HepG2 (cell line): ENCODE data around the gene C11orf24. TPM values are rescaled to one million over a fixed set of nuclear protein-coding genes. Genes with fewer than 3 reads are reported as not detected.

ENCODE experiments used
- ARID2 ChIP-seq: sonication (generic); formaldehyde crosslinking; IDR thresholded peaks from 2 replicates; pipeline ENCODE4 v1.8.1; 2022; ENCODE audit warnings: mild to moderate bottlenecking, missing genetic modification reagents, borderline replicate concordance
- CREBL2 ChIP-seq: sonication (generic); formaldehyde crosslinking; IDR thresholded peaks from 2 replicates; pipeline ENCODE4 v1.8.1; 2023; ENCODE audit warnings: missing genetic modification reagents, mild to moderate bottlenecking, borderline replicate concordance
- ESRRA ChIP-seq: sonication (generic); formaldehyde crosslinking; IDR thresholded peaks from 2 replicates; pipeline ENCODE4 v1.5.1; 2020; ENCODE audit warnings: mild to moderate bottlenecking, low read depth, missing genetic modification reagents
- FOXA1 ChIP-seq, 2 experiments: fragments of 450-650 bp in 1 of 2; sonication (generic) in 1 of 2; formaldehyde crosslinking in 1 of 2; IDR thresholded peaks; 2 replicates each; pipeline versions ENCODE4 v1.4.0 to v1.6.1; 2016 to 2020; ENCODE audit warnings: missing genetic modification reagents in 1 of 2
- HNRNPK ChIP-seq: fragments of 200-400 bp; formaldehyde crosslinking; IDR thresholded peaks from 2 replicates; pipeline ENCODE4 v1.6.1; 2018; ENCODE audit warnings: low read length, low read depth, moderate library complexity, mild to moderate bottlenecking; ENCODE audit not compliant: poor library complexity, severe bottlenecking
- NBN ChIP-seq: fragments of 450-650 bp; conservative IDR thresholded peaks from 2 replicates; pipeline ENCODE4 v1.6.1; 2017
- NR2F1 ChIP-seq, 2 experiments: fragments of 450-650 bp in 1 of 2; formaldehyde crosslinking in 1 of 2; IDR thresholded peaks; 2 replicates each; pipeline versions ENCODE4 v1.5.0 to v1.6.1; 2016 to 2020; ENCODE audit warnings: mild to moderate bottlenecking in 1 of 2, missing compliant biosample characterization in 1 of 2, missing genetic modification reagents in 1 of 2, moderate library complexity in 1 of 2
- POLR2AphosphoS2 ChIP-seq: IDR thresholded peaks from 2 replicates; pipeline ENCODE4 v1.6.1; 2011; ENCODE audit warnings: low read depth, low read length, improper control_type of control experiment
- PTBP1 ChIP-seq: fragments of 200-400 bp; formaldehyde crosslinking; IDR thresholded peaks from 2 replicates; pipeline ENCODE4 v1.6.1; 2018; ENCODE audit warnings: low read length, low read depth; ENCODE audit not compliant: poor library complexity, severe bottlenecking
- REST ChIP-seq, 2 experiments: IDR thresholded peaks; 2 replicates each; pipeline ENCODE4 v1.6.1; 2011 to 2012; ENCODE audit warnings: low read length in 2 of 2, borderline replicate concordance in 1 of 2, low read depth in 1 of 2, mild to moderate bottlenecking in 1 of 2, moderate library complexity in 1 of 2
- SP4 ChIP-seq: sonication (generic); formaldehyde crosslinking; IDR thresholded peaks from 2 replicates; pipeline ENCODE4 v1.8.1; 2023; ENCODE audit warnings: mild to moderate bottlenecking, missing genetic modification reagents
- THAP8 ChIP-seq: sonication (generic); formaldehyde crosslinking; IDR thresholded peaks from 2 replicates; pipeline ENCODE4 v1.5.1; 2020; ENCODE audit warnings: missing genetic modification reagents, mild to moderate bottlenecking, borderline replicate concordance
- ZMAT5 ChIP-seq: sonication (generic); formaldehyde crosslinking; IDR thresholded peaks from 2 replicates; pipeline ENCODE4 v1.5.0; 2020; ENCODE audit warnings: mild to moderate bottlenecking, low read depth, missing genetic modification reagents, borderline replicate concordance
- ZNF274 ChIP-seq: sonication (generic); formaldehyde crosslinking; IDR thresholded peaks from 2 replicates; pipeline ENCODE4 v1.5.1; 2020; ENCODE audit warnings: mild to moderate bottlenecking, missing genetic modification reagents
- ZNF281 ChIP-seq: sonication (generic); formaldehyde crosslinking; IDR thresholded peaks from 2 replicates; pipeline ENCODE4 v1.4.0; 2020; ENCODE audit warnings: missing genetic modification reagents, borderline replicate concordance
- ZNF577 ChIP-seq: sonication (generic); formaldehyde crosslinking; IDR thresholded peaks from 2 replicates; pipeline ENCODE4 v1.4.0; 2020; ENCODE audit warnings: mild to moderate bottlenecking, low read depth, missing genetic modification reagents, borderline replicate concordance
- ZNF580 ChIP-seq: IDR thresholded peaks from 2 replicates; pipeline ENCODE4 v1.6.1; 2016; ENCODE audit warnings: low read depth, borderline replicate concordance
- ZNF777 ChIP-seq: sonication (generic); formaldehyde crosslinking; IDR thresholded peaks from 2 replicates; pipeline ENCODE4 v1.4.0; 2020; ENCODE audit warnings: missing genetic modification reagents
- ZSCAN9 ChIP-seq: IDR thresholded peaks from 2 replicates; pipeline ENCODE4 v1.6.1; 2016; ENCODE audit warnings: borderline replicate concordance
- polyA plus RNA-seq, 8 experiments: library from polyadenylated mRNA; depleted of rRNA in 3 of 8; stranded (reverse) in 7 of 8; unstranded in 1 of 8; fragments of >200 nt; fragmentation: Illumina TruSeq in 4 of 8; extraction: Trizol in 4 of 8; gene quantifications; 2 replicates each; pipeline versions ENCODE4 v1.2.1 to v1.2.3, GENCODE V29; 2011 to 2016; ENCODE audit warnings: low read depth in 4 of 8, missing spikeins in 1 of 8, mixed read lengths in 1 of 8; ENCODE audit not compliant: insufficient read depth in 1 of 8
- total RNA-seq, 5 experiments: library from RNA; depleted of rRNA; stranded (reverse); fragments of >200 nt; fragmentation: Illumina TruSeq; extraction: Trizol; gene quantifications; 2 replicates each; pipeline ENCODE4 v1.2.3, GENCODE V29; 2016; ENCODE audit warnings: low read depth in 1 of 5

Gene C11orf24
- total and polyA plus RNA-seq, 2 of the 13 experiments (the other 11 are each of a cell fraction or from before 2014, with no cell fraction given), result 52.9 to 55.5 TPM

GRCh38 chr11:68297812-68298658 lies 26.3 kb upstream of the C11orf24 start (continued):
- peak in 1 of 2 experiments; percentile 57; a peak in 2 of 4 replicates for TF ChIP-seq REST (IDR thresholded peaks at IDR 0.05; ENCODE audit: borderline replicate concordance in 1 of 2, low read depth in 1 of 2, low read length in 2 of 2)
- no peak for TF ChIP-seq ZMAT5 (CRISPR knock-in tag)
- TF ChIP-seq POLR2AphosphoS2, result 0 out of 2 replicates have a peak, but pooled peaks have one; percentile 17
- TF ChIP-seq HNRNPK, result no peak
- TF ChIP-seq ZNF281 (CRISPR knock-in tag), result peak; percentile 75; the same call in 1 of the 2 replicates
- no peak for TF ChIP-seq PTBP1
- TF ChIP-seq SP4 (CRISPR knock-in tag), result peak; percentile 79; the same call in 1 of the 2 replicates
- peak; percentile 95; the same call in 1 of the 2 replicates for TF ChIP-seq THAP8 (CRISPR knock-in tag)
- peak; percentile 85 to 95 for TF ChIP-seq NR2F1 (CRISPR knock-in tag; IDR thresholded peaks at IDR 0.05)
- peak; percentile 65; the same call in 1 of the 2 replicates for TF ChIP-seq ZSCAN9 (CRISPR knock-in tag)
- TF ChIP-seq ARID2, result no peak; the same call in 1 of the 2 replicates
- peak; percentile 78 for TF ChIP-seq ZNF274 (CRISPR knock-in tag)
- TF ChIP-seq CREBL2 (CRISPR knock-in tag), result no peak
- TF ChIP-seq ZNF580 (CRISPR knock-in tag), result peak; percentile 77
- peak; percentile 98 for TF ChIP-seq ESRRA (CRISPR knock-in tag)
- TF ChIP-seq ZNF577 (CRISPR knock-in tag), result no peak
- no peak for TF ChIP-seq FOXA1 (IDR thresholded peaks at IDR 0.05)
- peak; percentile 98 for TF ChIP-seq FOXA1 (CRISPR knock-in tag; IDR thresholded peaks at IDR 0.05)
- TF ChIP-seq ZNF777 (CRISPR knock-in tag), result no peak; the same call in 1 of the 2 replicates
- TF ChIP-seq NBN, result no peak
